Activated T-helper 2 cell treated with anti-CD3 and anti-CD28 coated beads, Interferon-gamma antibody, Interleukin-2, Interleukin-4, amounts not matched to agents 10 μg/mL and 5 μg/mL and 100 μg/mL, durations not matched to agents 14 hours and 24 hours and 36 hours (primary cell): ENCODE measurements around the gene FAM20C. TPM values are rescaled to one million over a fixed set of nuclear protein-coding genes. Genes with fewer than 3 reads are reported as not detected.

Experiments
- DNase-seq: peaks from one replicate; pipeline ENCODE4 v3.0.0; 2021; ENCODE audit warnings: low spot score
- H3K27ac Mint-ChIP-seq: one replicate; pipeline ENCODE4 v1.8.0; 2021; ENCODE audit warnings: mixed read lengths
- H3K27me3 Mint-ChIP-seq: one replicate; pipeline ENCODE4 v1.8.0; 2021; ENCODE audit warnings: low read depth, mixed read lengths
- H3K36me3 Mint-ChIP-seq: one replicate; pipeline ENCODE4 v1.8.0; 2021; ENCODE audit warnings: low read depth, mixed read lengths
- H3K4me1 Mint-ChIP-seq: one replicate; pipeline ENCODE4 v1.8.0; 2021; ENCODE audit warnings: low read depth, mixed read lengths
- H3K4me3 Mint-ChIP-seq: one replicate; pipeline ENCODE4 v1.8.0; 2021; ENCODE audit warnings: low read depth, mild to moderate bottlenecking, moderate library complexity, mixed read lengths
- H3K9me3 Mint-ChIP-seq: one replicate; pipeline ENCODE4 v1.8.0; 2021; ENCODE audit warnings: mixed read lengths
- intact Hi-C: fragments of 100-400 bp; cut with micrococcal nuclease; formaldehyde crosslinking; loops from one replicate; pipeline ENCODE4 v1.15.1; 2023
- total RNA-seq: library from RNA; stranded (reverse); gene quantifications from 2 replicates; pipeline ENCODE4 v1.2.3, GENCODE V29; 2022

The FAM20C gene
- total RNA-seq, 1 donor from 2014 or later = 1.3 TPM

DNA sequence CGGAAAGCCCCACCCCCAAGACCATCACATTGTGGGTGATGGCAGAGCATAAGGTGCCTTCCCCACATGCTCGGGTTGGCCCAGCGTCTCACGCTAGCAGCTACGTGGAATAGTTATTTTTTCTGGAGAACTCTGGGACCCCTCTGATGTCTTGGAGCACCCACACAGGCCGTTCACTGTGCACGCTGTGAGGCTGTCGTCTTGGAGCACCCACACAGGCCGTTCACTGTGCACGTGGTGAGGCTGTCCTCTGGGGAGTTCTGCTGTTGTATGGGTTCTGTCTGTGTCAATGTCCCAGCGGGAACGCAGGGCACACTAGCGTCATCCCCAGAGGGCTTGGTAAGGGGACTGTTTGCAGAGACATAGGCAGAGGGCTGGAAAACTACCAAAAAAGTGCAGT is 38.8 kb upstream of the FAM20C start:
- no peak for DNase-seq
- intact Hi-C loops = no loop called here
- H3K36me3 Mint-ChIP-seq = no peaks in the 10 kb centered on the region
- H3K4me3 Mint-ChIP-seq = no peak overlapping the region
- peaks cover 2% of the 10 kb centered on the region for H3K27me3 Mint-ChIP-seq
- H3K9me3 Mint-ChIP-seq = no peaks in the 10 kb centered on the region
- no peak overlapping the region for H3K27ac Mint-ChIP-seq
- peaks cover 11% of the 10 kb centered on the region for H3K4me1 Mint-ChIP-seq

DNA sequence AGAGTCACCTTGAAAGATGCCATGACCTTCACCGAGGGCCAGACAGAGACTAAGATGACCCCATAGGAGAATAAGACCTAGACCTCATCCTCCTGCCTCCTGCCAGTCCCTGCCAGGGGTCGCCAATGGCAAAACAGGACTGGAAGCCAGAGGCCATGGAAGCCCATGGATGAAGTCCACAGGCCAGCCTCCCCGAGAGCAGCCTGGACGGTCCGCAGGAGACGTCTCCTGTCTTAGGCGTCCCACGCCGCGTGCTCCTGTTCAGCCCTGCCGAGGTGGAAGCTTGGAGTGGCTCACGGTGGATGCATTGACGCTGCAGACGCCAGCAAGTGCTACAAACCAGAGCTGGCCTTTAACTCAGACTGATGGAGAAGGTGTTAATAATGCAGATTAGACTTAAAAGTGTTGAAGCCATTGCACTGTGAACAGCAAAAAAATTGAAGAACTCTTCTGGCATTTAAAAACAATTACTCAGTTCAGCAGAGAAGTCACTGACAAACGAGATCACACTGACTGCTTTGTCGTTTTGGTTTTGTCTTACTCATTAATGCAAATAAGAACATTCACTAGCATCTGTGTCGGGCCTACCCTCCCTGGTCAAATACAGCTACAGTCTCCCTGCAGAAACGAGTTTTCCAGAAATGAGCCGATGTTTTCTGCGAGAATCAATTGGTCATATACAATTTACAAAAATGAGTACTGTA is 38.1 kb upstream of the FAM20C start:
- H3K27me3 Mint-ChIP-seq = peaks cover under 1% of the 10 kb centered on the region
- H3K36me3 Mint-ChIP-seq = no peaks in the 10 kb centered on the region
- no peak overlapping the region for H3K4me3 Mint-ChIP-seq
- peaks cover 8% of the 10 kb centered on the region for H3K4me1 Mint-ChIP-seq
- intact Hi-C loops = no loop called here
- no peak for DNase-seq
- H3K27ac Mint-ChIP-seq = no peak overlapping the region
- no peaks in the 10 kb centered on the region for H3K9me3 Mint-ChIP-seq

DNA sequence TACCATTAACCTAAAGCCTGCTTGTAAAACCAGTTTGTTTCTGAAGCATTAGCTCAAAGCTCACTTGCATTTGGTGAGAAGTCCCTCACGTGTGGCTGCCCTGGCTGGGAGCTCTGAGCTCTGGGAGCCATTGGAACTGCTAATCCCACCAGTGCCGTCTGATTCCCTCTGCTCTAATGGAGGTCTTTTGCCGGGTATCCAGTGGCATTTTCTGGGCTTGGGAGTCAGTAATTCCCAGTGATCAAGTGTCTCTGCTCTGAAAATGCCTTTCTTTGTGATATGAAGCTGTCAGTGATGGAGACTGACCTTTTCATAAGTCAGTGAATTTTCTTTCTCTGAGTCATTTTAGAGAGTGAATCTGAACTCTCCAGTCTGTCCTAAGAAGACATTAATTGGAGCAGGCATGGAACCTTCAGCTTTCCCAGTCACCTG is 36.9 kb upstream of the FAM20C start:
- H3K4me1 Mint-ChIP-seq = peaks cover 3% of the 10 kb centered on the region
- no peaks in the 10 kb centered on the region for H3K9me3 Mint-ChIP-seq
- H3K27ac Mint-ChIP-seq = no peak overlapping the region
- intact Hi-C loops = no loop called here
- H3K4me3 Mint-ChIP-seq = no peak overlapping the region
- H3K36me3 Mint-ChIP-seq = no peaks in the 10 kb centered on the region
- no peaks in the 10 kb centered on the region for H3K27me3 Mint-ChIP-seq
- no peak for DNase-seq

DNA sequence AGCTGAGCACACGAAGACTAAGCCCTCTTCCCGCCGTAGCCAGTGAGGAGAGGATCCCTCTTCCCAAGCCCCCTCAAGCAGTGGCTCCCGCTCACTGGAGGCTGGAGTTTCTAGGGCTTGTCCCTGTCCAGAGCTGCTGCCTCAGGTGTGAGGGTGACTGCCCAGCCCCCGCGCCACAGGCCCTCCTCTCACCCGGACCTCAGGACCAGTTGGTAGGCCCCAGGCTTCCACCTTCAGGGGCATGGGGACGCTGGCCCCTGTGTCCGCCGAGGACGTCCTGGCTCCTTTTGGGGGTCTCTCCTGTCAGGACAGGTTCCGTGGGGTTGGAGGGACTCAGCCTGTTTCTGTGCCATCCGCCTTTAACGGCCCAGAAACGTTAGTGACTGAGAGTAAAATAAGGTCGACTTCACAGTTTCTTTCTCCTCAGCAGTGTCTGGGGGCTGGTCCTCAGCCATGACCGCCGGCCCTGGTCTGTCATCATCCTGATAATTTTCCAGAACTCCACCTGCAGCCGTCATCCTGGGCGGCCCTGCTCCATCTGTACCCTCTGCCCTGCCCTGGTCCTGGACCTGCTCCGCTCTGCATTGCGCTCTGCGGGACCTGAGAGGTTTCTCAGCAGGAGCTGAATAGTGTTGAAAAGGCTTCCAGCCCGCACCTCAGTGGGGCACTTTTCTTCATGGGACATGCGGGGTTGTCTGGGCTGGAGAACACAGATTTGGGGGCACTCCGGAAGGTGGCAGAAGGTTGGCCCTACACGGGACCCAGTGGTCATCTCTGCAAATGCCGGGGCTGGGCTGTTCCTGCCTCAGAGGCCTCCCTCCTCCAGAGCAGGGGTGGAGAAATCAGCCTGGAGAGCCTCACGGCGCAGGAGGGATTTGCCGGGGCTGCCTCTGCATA is 36.0 kb upstream of the FAM20C start:
- H3K9me3 Mint-ChIP-seq = no peaks in the 10 kb centered on the region
- no peaks in the 10 kb centered on the region for H3K27me3 Mint-ChIP-seq
- H3K36me3 Mint-ChIP-seq = no peaks in the 10 kb centered on the region
- intact Hi-C loops = no loop called here
- H3K27ac Mint-ChIP-seq = no peak overlapping the region
- no peaks in the 10 kb centered on the region for H3K4me1 Mint-ChIP-seq
- no peak for DNase-seq
- H3K4me3 Mint-ChIP-seq = no peak overlapping the region

DNA sequence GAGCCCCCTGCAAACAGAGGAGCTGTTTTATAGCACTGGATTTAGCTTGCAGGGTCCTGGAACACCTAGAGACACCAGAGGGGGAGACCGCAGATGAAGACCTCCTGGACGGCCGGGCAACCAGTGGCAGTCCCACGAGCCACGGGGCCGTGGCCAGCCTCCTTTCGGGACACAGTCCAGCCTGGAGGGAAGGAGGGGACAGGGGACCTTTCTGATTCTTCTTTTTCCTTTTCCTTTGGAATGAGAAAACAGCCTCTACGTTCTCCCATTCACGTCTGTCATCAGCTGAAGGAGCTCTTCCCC is 35.4 kb upstream of the FAM20C start:
- intact Hi-C loops = no loop called here
- Mint-ChIP-seq H3K4me1 (no peaks in the 10 kb centered on the region), H3K9me3 (no peaks in the 10 kb centered on the region), H3K36me3 (no peaks in the 10 kb centered on the region), H3K27me3 (no peaks in the 10 kb centered on the region), H3K4me3 (no peak overlapping the region), H3K27ac (no peak overlapping the region)
- DNase-seq = no peak

DNA sequence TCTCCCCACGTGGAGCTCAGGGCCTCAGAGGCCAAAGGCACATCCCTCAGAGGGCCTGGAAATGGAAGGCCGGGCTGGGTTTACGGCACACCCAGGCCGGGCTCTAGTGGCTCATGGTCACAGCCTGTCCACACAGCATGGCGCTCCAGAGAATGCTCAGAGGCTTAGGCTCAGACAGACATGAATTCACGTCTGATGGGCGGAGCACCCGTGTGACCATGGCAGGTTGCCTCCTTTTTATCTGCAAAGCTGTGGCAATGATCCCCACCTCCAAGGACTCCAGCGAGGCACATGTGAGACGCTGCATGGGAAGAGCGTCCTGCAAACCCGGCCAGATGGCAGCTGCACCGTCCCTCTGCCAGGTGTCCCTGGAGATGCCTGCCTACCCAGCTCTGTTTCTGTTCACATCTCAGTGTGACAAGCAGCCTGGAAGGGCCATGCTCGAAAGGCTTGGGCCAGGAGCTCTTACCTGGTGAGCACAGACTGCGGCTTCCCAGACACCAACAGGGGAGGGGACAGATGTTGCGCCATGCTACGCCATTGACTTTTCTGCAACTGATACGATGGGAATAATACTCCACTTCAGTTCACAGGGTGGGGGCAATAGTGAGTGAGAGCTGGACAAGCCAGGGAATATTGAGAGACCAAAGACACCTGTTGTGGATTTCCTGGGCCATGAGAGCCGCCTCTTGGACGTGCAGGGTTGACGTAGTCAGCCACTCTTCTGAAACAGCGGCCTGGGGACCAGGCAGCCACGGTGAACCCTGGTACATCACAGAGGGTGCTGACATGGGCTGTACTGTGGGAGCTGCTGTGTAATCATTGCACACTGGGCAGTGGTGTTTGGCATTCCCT is 34.4 kb upstream of the FAM20C start:
- no peak overlapping the region for H3K4me3 Mint-ChIP-seq
- intact Hi-C loops = no loop called here
- no peaks in the 10 kb centered on the region for H3K36me3 Mint-ChIP-seq

DNA sequence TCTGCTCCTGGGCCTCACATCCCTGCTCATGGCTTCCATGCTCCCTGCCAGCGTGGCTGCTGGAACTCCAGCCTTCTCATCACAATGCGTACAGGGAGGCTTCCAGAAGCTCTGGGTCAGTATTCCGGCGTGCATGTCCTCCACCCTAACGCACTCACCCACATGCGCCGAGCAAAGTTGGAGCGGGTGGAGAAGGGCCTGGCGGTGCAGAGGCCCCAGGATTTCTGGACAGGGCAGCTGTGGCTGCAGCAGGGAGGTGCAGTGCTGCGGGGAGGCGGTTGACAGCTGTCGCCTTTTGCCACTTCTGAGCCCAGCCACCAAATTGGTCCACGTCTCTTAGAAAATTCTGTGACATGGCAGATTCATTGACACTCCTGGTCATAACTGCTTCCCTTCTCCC is 33.6 kb upstream of the FAM20C start:
- intact Hi-C loops = no loop called here
- Mint-ChIP-seq H3K36me3 (no peaks in the 10 kb centered on the region), H3K4me1 (no peaks in the 10 kb centered on the region), H3K9me3 (no peaks in the 10 kb centered on the region), H3K27ac (no peak overlapping the region), H3K27me3 (no peaks in the 10 kb centered on the region), H3K4me3 (no peak overlapping the region)
- no peak for DNase-seq

More for the DNA sequence above, 34.4 kb upstream of the FAM20C start:
- no peaks in the 10 kb centered on the region for H3K27me3 Mint-ChIP-seq
- DNase-seq = no peak
- no peaks in the 10 kb centered on the region for H3K9me3 Mint-ChIP-seq
- H3K4me1 Mint-ChIP-seq = no peaks in the 10 kb centered on the region
- no peak overlapping the region for H3K27ac Mint-ChIP-seq

DNA sequence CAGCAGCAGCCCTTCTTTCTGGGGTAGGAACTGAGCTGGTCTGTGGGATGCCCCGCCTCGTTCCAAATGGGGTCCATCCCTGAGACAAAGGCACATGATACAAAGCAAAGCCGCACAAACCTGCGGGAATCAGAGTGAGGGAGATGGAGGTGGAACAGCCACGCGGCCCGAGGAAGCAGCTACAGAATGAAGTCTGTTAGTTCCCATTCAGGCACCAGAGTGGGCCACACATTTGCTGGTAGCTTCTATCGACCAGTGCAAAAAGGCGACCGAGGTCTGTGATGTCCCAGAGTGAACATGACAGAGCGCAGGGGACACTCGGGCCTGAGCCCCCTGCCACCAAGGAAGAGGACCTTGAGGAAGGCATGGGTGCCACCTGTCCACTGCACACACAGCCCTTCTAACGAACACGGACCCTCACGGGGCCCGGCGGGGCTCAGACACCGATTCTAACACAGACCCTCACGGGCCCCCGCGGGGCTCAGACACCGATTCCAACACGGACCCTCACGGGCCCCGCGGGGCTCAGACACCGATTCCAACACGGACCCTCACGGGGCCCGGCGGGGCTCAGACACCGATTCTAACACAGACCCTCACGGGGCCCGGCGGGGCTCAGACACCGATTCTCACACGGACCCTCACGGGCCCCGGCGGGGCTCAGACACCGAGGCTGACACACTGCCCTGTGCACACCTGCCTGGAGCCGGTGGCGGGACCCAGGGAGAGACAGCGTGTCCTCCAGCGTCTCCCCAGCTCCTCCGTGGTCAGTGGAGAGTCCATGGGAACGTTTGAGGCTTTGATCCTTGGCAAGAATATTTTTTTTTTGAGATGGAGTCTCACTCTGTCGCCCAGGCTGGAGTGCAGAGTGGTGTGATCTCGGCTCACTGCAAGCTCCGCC is 32.8 kb upstream of the FAM20C start:
- no peaks in the 10 kb centered on the region for H3K27me3 Mint-ChIP-seq
- no peaks in the 10 kb centered on the region for H3K9me3 Mint-ChIP-seq

DNA sequence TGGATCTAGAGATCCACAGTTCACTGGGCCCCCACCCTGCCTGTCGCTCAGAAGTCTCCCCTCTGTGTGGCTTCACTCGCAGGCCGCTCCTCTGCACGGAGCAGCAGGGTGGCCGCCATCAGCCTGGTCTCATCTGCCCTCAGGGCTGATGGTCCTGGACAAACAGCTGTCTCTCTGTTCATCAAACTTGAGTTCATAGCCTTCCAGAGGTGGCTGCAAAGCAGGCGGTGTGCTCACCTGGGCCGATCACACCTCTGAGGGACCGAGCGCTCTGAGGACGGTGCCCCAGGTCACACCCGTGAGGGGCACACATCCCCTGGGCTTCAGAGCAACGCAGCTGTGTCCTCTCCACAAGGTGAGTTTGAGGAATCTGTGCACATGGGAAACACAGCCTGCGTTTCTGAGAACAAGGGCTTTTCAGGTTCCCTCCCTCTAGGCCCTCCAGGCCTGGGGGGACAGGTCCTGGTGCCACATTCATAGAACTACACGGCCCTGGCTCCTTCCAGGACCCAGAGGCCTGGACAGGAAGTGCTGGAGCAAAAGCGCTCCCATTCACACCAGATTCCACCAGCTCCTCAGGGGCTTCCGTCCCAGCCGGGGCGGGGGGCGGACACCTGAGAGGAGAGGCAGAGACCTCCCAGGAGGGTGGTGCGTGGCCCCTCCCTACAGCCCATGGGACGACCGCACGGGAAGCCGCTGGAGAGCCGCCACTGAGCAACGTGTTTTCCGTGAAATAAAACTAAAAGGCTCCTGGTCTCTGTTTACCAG is 31.2 kb upstream of the FAM20C start:
- Mint-ChIP-seq H3K36me3 (no peaks in the 10 kb centered on the region), H3K9me3 (no peaks in the 10 kb centered on the region), H3K27me3 (no peaks in the 10 kb centered on the region), H3K4me1 (no peaks in the 10 kb centered on the region), H3K4me3 (no peak overlapping the region), H3K27ac (no peak overlapping the region)
- DNase-seq = no peak
- intact Hi-C loops = no loop called here

More for the DNA sequence above, 32.8 kb upstream of the FAM20C start:
- no peaks in the 10 kb centered on the region for H3K36me3 Mint-ChIP-seq
- no peaks in the 10 kb centered on the region for H3K4me1 Mint-ChIP-seq
- no peak overlapping the region for H3K27ac Mint-ChIP-seq
- no peak for DNase-seq
- H3K4me3 Mint-ChIP-seq = no peak overlapping the region
- intact Hi-C loops = no loop called here

DNA sequence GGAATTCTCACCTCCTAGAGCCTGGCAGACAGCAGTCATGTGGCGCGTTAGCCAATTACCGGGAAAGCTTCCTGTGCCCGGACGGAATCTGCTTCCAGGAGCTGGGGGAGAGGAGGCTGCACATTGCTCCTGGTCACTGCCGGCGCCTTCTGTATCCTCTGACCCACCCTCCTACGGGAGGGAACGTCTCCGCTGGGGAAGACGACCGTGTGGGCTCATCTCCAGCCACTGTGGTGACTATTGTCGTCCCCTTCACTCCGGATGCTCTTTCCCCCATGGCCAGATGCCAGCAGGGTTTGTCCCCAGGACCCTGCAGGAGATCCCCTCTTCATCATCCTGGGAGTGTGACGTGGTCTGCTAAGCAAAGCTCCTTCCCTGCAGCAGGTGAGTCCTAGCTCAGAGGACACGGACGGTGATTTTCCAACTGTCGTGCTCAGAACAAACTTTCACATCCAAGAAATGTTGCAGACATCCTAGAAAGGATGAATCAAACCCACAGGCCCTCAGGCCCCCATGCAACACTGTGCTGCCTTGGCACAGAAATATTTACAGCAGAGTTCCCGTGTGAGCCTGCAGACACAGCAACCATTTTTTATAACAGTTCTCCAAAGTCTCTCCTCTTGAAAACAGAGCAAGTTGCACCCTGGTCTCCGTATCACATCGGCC is 29.6 kb upstream of the FAM20C start:
- intact Hi-C loops = no loop called here
- no peaks in the 10 kb centered on the region for H3K4me1 Mint-ChIP-seq
- H3K9me3 Mint-ChIP-seq = no peaks in the 10 kb centered on the region
- H3K27ac Mint-ChIP-seq = no peak overlapping the region
- H3K4me3 Mint-ChIP-seq = no peak overlapping the region
- no peak for DNase-seq
- no peaks in the 10 kb centered on the region for H3K27me3 Mint-ChIP-seq
- H3K36me3 Mint-ChIP-seq = no peaks in the 10 kb centered on the region

DNA sequence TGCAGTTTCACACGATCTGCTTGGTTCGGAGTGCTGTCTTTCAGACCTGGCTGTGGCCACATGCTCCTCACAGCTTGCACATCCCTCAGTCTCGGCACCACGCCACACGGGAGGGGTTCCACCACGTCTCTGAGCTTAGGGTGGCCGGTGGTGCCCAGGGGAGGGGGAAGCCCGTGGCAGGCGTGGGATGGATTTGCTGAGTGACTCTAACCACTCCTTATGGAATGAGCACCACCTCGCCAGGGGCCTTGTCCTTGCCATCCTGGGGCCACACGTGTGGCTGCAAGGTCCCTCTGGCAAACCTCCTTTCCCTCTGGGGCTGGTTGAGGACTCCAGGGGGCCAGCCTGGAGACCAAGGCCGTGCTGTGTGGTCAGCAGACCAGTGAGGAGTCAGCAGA is 29.1 kb upstream of the FAM20C start:
- no peak for DNase-seq
- Mint-ChIP-seq H3K9me3 (no peaks in the 10 kb centered on the region), H3K27me3 (no peaks in the 10 kb centered on the region), H3K27ac (no peak overlapping the region), H3K4me3 (no peak overlapping the region), H3K4me1 (no peaks in the 10 kb centered on the region), H3K36me3 (no peaks in the 10 kb centered on the region)
- intact Hi-C loops = no loop called here
